HL-60/S4 (cell line): Measurements from ENCODE around the gene SECTM1.

ENCODE experiments used
- in situ Hi-C: fragments of 300-500 bp; cut with MboI; formaldehyde crosslinking; loops from 2 replicates; pipeline ENCODE4 v1.14.3; 2022; ENCODE audit warnings: low sequenced_read_pairs

SECTM1 gene

DNA sequence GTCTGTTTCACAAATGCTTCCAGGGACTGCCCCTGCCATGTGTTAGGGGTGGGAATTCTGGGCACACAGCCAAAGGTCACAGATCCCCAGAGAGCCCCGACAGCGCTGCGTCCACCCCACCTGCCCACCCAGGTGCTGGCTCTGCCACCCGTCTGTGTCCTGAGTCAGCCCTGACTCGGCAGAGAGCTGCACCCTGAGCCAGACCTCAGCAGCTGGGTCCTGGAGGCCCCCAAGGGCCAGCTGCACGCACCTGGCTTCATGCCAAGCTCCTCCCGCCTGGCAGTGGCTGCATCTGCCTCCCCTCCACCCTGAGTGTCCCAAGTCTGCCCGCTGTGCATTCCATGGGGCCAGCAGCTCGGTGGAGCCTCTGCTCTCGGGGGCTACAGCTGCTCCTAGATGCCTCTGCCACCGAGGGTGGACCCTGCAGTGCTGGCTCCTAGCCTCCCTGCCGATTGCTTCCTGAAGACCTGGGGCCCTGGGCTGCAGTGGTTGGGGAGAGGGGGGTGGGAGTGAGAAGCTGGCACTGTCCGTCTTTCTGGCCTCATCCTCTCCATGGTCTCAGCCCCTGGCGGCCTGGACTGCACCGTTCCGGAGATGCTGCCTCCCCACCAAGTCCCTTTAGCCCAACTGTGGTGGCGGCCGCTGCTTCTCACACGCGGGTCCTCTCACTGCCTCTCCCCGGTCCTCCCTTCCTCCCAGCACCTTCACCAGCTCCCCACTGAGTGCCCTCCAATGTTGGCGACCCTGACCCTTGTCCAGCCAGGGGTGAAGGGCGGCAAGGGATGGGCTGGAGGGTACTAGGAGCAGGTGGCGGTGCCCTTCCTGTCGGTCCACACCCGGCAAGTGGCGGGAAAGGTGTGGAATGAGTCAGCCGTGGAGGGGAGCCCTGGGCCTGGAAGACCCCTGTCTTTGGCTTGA, 3.0 kb downstream of the SECTM1 start:
- in situ Hi-C loops = no loop called here

DNA sequence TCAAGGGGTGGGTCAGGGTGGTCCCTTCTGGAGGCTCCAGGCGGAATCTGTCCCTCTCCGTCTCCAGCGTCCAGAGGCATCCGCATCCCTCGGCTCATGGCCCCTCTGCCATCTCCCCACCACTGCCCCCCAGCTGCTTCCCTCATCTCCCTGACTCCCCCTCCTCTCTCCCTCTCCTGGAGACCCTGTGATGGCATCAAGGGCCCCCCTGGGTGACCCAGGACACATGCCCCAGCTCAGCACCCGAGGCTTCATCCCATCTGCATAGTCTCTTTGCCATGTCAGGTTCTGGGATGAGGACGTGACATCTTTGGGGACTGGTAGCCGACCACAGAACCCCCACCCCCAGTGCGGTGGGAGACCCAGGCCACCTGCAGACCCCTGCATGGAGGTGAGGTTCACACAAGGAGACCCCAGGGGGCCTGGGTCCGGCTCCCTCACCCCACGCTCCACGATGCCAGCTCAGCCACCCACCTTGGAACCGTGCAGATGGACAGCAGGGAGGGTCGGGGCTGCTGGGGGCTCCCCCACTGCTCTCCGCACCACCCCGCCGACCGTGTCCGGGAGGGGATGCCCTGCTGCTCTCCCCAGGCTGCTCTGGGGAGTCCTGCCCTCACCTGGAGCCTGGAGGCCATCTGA, 3.8 kb downstream of the SECTM1 start:
- in situ Hi-C loops = loop anchor here (10.0 kb wide), 1 partner anchor 85 kb away; no protein-coding TSS in a partner anchor

DNA sequence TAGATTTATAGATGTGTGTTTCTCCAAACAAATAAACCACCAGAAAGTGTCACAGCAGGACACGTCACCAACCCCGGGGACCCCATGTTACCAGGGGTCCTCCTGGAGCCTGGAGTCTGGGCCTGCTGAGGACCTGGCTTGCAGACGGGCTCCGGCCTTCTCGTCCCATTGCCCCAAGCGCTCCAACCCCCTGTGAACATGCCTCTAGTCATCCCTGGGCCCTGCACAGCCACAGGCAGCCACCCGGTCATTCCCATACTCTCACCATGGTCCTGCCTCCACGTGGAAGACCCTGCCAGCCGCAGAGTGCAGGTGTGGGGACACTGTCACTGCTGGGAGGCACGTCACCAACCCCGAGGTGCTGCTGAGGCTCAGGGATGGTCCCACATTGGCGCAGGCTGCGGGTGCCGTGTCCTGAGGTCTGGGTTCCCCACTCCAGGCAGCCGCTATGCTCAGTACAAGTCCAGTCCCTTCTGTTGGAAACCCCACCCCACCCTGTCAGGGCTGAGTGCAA, 4.5 kb downstream of the SECTM1 start:
- in situ Hi-C loops = loop anchor here (10.0 kb wide), 1 partner anchor 84 kb away; no protein-coding TSS in a partner anchor

DNA sequence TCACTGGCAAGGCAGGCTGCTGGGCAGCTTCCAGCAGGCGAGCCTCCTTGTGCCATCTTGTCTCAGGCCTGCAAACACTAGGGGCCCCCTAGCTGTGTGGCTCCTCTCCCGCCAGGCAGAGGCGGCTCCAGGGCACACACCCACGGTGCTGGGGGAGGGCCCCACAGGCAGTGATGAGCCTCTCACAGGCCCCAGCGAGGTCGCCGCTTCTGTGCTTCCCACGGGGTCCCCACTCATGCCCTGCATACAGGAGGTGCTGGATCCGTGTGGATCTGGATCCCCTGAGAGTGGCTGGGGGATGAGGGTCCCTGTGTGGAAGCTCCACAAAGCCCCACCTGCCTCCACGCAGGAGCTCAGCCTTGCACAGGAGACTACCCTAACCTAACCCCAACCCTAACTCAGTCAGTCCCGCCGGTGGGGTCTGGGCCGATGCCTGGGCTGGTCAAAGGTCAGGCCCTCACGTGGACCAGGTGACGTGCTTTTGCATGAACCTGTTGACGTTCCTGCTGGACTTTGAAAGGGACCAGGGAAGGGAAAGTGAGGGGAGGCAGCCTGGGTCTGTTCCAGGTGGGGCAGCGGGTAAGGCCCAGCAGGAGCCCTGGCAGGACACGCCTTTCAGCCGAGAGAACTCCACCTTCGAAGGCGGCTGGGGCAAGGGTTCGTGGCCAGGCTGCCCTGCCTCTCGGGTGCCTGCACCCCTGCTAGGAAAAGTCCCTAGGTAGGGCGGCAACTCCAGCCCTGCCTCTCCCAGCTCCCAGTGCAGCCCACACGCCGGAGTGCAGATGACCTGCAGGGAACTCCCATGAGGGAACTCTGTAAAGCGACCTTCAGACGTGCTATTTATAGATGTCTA, 5.2 kb downstream of the SECTM1 start:
- in situ Hi-C loops = loop anchor here (10.0 kb wide), 1 partner anchor 84 kb away; no protein-coding TSS in a partner anchor

DNA sequence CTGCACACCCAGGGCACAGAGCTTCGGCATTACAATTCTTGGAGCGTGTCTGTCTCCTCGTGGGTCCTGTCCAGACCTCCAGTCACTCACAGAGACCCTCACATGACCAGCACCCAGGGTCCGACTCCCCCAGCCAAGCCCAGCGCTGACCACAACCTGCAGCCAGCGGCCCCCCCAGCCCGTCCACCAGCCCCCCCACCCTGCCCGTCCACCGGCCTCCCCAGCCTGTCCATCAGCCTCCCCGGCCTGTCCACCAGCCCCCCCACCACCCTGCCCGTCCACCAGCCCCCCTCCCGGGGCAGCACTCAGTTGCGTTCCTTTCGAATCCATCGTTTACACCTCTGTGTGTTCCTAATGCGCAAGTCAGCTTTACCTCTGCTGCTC, 5.8 kb downstream of the SECTM1 start:
- in situ Hi-C loops = loop anchor here (10.0 kb wide), 1 partner anchor 83 kb away; no protein-coding TSS in a partner anchor

DNA sequence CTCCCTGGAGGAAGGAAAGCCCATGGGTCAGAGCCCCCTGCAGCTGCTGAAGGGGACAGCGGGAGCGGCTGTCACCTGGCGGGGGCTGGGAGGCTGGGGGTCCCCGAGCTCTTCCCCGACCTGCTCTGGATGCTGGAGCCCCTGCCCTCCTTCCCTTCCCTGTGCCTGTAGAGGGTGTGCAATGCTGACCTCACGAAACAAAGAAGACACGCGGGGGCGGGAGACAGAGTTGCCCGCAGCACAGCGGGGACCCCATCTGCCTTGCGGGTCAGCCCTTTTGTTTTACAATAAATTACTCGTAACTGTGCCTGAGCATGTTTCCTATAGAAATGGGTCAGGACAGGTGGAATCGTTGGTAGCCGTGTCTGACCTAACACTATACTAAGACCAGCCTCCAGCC, 6.3 kb downstream of the SECTM1 start:
- in situ Hi-C loops = loop anchor here (10.0 kb wide), 1 partner anchor 82 kb away; no protein-coding TSS in a partner anchor

DNA sequence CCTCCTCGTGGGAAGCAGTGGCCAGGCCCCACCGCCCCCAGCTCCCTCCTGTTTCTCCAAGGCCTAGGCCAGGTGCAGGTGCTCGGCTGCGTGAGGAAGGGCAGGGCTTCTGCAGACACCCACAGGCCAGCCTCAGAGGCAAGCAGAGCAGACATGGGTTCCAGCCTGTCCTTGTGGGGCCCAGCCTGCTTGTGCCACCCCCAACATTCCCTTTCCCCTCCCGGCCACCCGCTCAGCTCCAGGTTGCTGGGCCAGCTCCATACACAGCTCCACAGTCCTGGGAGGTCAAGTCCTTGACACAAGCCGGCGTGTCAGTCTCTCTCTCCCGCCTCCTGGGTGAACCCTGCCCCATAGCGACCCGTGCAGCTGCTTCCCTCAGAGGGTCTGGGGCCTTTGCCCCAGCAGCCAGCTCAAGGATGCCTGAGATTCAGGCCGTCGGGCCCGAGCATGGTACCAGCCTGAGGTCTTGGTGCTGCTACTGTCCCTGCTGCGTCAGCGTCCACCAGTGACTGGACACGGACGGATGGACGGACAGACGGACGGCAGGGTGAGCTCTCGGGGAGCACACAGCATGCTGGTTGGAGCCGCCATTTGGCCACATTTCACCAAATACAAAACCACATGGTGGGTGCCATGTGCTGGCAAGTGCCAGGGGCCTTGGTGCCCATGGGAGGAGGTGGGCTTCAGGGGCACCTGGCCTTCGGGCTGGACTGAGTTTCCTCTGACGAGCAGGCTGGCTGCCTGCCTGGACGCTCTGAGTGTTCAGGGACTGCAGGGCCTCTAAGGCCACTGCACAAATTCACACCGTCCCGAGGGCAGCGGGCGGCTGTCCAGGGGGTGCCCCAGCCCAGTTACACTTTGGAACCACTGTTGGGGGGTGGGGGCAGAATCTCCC, 8.0 kb downstream of the SECTM1 start:
- in situ Hi-C loops = loop anchor here (10.0 kb wide), 1 partner anchor 81 kb away; no protein-coding TSS in a partner anchor

DNA sequence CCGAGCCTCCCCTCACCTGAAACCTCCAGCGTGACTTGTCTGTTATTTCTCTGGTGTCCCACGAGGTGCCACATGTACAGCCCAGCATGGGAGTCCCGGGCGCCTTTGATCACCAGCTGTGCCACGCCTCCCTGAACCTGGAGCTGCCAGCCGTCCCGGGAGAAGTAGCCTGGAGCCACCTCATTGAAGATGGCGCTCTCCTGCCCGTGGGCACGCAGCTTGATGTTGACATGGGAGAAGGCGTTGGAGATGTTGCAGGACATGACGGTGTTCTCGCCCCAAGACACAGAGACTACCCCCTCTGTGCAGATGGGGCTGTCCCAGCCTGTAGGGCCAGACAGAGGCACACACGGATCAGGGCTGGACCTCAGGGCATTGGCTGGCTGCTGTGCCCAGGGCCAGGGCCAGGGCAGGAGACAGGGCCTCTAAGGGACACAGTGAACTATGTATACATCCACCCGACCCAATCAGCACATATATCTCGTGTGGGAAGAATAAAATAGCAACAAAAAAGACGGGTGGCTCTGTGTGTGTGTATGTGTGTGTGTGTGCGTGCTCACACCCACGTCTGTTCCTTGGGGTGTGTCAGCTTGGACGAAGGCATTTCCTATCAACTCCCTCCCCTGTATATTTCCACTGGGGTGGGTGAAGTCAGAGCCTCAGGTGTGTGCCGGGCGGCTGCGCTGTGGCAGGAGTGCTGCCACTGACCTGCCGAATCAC, 8.8 kb downstream of the SECTM1 start:
- in situ Hi-C loops = loop anchor here (10.0 kb wide), 1 partner anchor 80 kb away; no protein-coding TSS in a partner anchor

DNA sequence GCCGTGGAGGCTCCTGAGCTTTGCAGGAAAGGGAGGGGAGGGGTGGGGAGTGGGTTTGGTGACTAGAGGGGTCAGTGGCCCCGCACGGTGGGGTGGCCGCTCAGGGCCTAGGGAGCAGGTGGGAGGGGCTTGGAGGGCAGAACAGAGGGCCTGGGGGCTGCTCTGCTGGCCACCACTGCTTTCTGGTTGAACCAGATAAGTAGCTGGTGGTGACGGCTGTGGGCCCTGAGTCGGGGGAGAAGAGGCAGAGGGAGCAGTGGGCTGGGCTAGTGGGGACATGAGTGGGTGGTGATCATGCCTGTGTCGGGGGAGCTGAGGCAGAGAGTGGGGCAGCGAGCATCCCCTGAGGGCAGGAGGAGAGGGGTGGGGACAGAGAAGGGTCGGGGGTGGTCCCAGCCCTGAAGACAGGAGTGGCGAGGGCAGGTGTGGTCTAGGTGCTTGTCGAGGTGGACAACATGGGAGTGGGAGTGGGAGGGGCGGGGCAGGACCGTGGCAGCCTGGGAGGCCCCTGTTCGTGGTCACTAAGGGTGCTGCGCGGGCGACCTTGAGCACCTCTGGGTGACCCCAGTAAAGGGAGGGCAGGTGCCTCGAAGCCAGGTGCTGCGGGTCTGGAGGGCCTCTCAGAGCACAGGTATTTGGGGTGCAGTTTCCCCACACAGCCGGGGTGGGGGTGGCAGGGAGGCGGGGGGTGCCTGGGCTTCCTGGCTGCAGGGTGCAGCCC, 9.9 kb downstream of the SECTM1 start:
- in situ Hi-C loops = loop anchor here (10.0 kb wide), 1 partner anchor 79 kb away; no protein-coding TSS in a partner anchor

DNA sequence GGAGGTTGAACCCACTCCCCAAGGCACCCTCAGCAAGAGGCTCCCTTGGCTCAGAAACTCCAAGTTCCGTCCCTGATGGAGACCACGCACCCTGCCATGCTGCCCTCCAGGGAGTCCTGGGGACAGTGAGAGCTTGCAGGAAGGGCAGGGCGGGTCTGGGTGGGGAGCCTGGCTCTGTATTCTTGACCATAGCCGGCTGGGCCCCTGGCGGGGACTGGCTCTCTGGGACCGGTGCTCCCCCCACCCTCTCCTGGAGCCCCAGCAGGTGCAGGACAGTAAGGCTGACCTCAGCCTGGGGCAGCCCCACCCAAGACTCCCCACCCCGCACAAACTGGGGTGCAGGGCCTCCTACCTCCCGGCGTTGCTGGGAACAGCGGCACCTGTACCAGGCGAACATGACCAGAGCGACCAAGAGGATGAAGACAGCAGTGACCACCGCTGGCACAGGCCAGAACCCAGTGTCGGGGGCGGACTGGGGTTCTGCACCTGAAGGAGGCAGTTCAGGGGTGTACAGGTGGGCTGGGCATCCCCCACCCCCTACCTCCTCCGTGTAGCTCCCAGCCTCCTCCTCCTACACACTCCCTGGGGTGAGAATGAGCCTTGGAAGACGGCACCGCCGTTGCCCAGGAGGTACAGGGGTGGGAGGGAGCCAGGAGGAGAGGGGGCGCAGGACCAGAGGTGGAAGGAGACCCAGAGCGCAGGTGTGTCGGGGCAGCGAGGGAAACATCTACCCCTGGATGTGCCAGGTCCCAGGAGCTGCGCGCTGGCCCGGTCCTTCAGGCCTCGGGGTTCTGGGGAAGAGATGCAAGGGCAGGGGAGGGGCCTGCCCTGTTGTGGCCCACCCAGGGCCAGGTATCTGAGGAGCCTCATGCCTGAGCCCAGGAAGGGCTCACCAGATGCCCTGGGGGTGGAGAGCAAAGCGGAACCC, 10.8 kb downstream of the SECTM1 start:
- in situ Hi-C loops = loop anchor here (10.0 kb wide), 1 partner anchor 78 kb away; no protein-coding TSS in a partner anchor

DNA sequence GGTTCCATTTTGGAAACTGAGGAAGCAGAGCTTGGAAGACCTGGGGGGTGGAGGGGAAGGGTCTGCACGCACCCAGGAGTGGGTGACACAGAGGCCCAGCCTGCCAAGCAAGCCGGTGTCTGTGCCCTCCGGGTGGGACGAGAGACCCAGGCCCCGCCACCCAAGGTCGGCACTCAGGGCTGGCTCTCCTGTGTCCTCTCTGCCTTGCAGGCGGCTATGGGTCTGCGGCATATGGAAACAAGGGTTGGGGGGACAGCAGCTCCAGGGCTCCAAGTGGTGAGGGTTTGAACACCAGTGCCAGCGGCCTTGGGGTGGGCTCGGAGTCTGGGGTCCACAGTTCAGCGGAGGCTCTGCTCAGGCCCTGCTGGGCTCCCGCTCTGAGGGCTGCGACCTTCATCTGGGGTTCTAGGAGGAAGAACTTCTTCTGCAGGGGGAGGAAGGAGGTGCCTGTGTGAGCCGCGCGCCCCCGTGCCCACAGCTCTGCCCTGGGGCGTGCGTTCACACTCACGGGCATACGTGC, 11.6 kb downstream of the SECTM1 start:
- in situ Hi-C loops = loop anchor here (10.0 kb wide), 1 partner anchor 77 kb away; no protein-coding TSS in a partner anchor

DNA sequence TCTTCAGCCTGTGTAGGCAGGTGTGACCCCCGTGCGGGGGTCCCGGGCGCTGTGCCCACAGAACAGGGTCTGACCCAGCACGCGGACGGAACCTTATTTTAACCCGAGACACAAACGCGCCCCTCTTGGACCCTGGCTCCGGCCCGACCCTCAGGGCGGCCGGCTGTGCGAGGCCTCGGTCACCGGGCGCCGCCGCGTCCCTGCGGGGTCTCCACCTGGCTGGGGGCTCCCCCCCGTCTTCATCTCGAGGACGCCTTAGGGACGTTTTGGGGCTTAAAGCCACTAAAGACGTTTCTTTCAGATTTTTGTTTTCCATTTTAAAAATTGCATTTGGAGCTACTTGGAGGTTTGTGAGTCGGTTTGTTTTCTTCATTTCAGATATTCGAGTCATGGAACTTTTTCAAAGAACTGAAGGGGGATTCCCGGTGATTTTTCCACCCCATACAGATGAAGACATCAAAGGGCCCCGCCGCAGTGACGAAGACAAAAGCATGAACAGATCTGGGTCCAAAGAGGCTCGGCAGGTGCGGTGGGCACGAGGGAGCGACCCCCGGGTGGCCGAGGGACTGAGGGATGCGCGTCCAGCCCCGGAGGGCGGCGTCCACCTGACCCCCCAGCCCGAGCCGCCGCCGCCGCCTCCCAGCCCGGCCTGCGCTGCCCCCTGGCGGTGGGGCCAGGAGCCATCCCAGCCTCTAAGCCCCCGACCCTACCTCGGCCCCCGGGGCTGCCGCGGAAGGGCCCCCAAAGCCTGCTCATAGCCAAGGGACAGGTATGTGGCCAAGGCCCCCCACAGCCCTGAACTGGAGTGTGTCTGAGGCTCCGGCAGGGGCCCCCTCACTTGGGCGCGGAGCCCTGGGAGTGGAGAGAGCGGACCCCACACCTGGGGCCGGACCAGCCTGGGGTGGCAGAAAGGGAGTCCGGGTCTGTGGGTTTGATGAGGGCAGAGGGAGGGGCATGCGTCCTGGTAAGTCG, 12.3 kb downstream of the SECTM1 start:
- in situ Hi-C loops = loop anchor here (10.0 kb wide), 1 partner anchor 76 kb away; no protein-coding TSS in a partner anchor

DNA sequence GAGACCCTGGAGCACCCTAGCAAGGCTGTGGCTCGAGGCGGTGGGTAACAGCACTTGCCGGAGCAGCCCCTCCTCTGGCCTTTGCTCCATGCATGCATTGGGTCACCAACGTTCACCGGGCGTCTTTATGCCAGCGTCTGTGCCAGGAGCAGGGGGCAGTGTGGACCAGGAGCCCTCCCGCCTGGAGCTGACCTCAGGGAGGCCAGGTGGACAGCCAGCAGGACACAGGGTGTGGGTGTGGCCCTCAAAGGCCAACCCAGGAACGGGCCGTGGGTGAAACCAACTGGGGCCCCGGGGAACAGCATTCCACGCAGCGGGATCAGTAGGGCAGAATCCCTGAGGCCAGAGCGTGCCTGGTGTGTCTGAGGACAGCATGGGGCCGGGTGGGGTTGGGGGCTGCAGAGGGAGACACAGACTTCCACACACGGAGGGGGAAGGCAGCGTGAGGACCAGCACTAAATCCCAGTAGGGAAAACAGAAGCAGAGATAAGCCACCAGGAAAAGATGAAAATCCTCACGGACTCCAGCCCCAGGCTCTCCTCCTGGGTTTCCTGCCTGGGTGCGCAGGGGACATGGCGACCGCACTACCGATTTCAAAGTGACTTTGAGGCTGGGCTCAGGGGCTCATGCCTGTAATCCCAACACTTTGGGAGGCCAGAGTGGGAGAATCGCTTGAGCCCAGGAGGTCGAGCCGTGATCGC, 13.3 kb downstream of the SECTM1 start:
- in situ Hi-C loops = loop anchor here (10.0 kb wide), 1 partner anchor 75 kb away; no protein-coding TSS in a partner anchor

DNA sequence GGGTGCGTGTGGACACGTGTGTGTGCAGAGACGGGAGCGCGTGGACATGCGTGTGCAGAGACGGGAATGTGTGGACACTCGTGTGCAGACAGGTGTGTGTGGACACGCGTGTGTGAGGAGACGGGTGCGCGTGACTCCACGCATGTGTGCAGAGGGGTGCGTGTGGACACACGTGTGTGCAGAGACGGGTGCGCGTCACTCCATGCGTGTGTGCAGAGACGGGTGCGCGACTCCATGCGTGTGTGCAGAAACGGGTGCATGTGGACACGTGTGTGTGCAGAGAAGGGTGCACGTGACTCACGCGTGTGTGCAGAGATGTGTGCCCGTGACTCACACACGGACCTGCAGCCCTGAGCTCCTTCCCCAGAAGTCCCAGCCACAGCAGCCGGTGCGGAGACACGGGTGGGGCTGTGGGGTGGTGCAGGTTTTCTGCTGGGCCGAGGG, 13.9 kb downstream of the SECTM1 start:
- in situ Hi-C loops = loop anchor here (10.0 kb wide), 1 partner anchor 75 kb away; no protein-coding TSS in a partner anchor
